IMR-90 (cell line): ENCODE data around the gene DDX41.

Source experiments
- CEBPB ChIP-seq: IDR thresholded peaks from 2 replicates; pipeline ENCODE4 v1.6.1; 2012; ENCODE audit warnings: low read depth, low read length, improper control_type of control experiment
- MAFK ChIP-seq: IDR thresholded peaks from 2 replicates; pipeline ENCODE4 v1.6.1; 2012; ENCODE audit warnings: low read depth, low read length, improper control_type of control experiment
- MAZ ChIP-seq: IDR thresholded peaks from 2 replicates; pipeline ENCODE4 v1.6.1; 2012; ENCODE audit warnings: low read depth, mild to moderate bottlenecking, low read length, improper control_type of control experiment, moderate library complexity, borderline replicate concordance
- RAD21 ChIP-seq: IDR thresholded peaks from 2 replicates; pipeline ENCODE4 v1.6.1; 2012; ENCODE audit warnings: low read length, improper control_type of control experiment
- SMC3 ChIP-seq: fragments of 150-350 bp; IDR thresholded peaks from 2 replicates; pipeline ENCODE4 v1.6.1; 2016; ENCODE audit warnings: low read depth, mild to moderate bottlenecking, antibody characterized with exemption, low read length, moderate library complexity
- TF ChIP-seq, protein P1 (sequence below): conservative IDR thresholded peaks from 2 replicates; pipeline ENCODE4 v1.5.1; 2012; ENCODE audit warnings: mild to moderate bottlenecking, low read depth, low read length, improper control_type of control experiment
- TF ChIP-seq, protein P2 (sequence below): fragments of 150-350 bp; IDR thresholded peaks from 2 replicates; pipeline ENCODE4 v1.6.1; 2017; ENCODE audit warnings: mild to moderate bottlenecking, antibody characterized with exemption, low read length, low read depth

DNA sequence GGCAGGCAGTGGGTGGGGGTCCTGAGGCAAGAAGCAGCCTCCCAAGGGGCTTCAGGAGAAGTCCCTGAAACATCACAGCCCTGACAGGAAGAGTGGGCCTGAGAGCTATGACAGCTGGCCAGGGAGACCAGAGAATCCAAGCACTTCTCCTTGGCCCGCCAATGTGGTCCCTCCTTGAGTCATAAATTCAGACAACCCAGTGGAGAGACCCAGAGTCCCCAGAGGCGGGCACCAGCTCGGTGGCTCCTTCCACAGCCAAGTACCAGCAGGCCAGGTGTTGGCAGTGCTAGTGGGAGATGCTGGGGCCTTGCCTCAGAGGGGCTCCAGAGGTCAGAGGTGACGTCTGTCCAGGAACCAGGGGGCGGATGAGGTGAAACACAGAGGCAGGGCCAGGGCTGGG is 5.6 kb downstream of the DDX41 start:
- TF ChIP-seq, protein P1, sequence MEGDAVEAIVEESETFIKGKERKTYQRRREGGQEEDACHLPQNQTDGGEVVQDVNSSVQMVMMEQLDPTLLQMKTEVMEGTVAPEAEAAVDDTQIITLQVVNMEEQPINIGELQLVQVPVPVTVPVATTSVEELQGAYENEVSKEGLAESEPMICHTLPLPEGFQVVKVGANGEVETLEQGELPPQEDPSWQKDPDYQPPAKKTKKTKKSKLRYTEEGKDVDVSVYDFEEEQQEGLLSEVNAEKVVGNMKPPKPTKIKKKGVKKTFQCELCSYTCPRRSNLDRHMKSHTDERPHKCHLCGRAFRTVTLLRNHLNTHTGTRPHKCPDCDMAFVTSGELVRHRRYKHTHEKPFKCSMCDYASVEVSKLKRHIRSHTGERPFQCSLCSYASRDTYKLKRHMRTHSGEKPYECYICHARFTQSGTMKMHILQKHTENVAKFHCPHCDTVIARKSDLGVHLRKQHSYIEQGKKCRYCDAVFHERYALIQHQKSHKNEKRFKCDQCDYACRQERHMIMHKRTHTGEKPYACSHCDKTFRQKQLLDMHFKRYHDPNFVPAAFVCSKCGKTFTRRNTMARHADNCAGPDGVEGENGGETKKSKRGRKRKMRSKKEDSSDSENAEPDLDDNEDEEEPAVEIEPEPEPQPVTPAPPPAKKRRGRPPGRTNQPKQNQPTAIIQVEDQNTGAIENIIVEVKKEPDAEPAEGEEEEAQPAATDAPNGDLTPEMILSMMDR, result no peak
- TF ChIP-seq MAZ (no peak), SMC3 (no peak), RAD21 (no peak), MAFK (no peak), CEBPB (no peak)
- TF ChIP-seq, protein P2, sequence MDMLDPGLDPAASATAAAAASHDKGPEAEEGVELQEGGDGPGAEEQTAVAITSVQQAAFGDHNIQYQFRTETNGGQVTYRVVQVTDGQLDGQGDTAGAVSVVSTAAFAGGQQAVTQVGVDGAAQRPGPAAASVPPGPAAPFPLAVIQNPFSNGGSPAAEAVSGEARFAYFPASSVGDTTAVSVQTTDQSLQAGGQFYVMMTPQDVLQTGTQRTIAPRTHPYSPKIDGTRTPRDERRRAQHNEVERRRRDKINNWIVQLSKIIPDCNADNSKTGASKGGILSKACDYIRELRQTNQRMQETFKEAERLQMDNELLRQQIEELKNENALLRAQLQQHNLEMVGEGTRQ, result no peak
